ENCODE data around the gene PKIB. TPM values are rescaled to one million over a fixed set of nuclear protein-coding genes. Genes with fewer than 3 reads are reported as not detected.

Gene PKIB
- total and polyA plus RNA-seq, 2 donors (not counting 3 experiments of a cell fraction or from before 2014, with no cell fraction given), result not detected

DNA sequence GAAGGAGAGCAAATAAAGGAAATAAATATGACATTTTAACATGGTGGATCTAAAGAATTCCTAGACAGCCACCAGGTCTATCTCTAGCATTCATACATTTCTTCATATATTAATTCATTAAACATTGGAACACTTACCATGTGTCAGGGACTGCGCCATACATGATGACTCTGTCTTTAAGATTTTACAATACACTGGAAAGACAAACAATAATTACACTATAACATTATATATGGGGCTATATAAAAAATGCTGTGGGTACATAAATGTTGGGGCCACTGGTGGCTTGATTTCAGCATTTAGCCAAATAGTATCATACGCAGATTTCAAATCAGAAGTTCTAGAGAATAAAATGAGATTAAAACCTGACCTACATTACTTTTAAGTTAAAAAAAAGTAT, 33.3 kb upstream of the PKIB start:
- Histone ChIP-seq H4K20me1 (replicated peaks; ENCODE audit: control insufficient read depth, extremely low read depth, insufficient read depth, low read length) (no peaks in the 10 kb centered on the region), H3K4me2 (ENCODE audit: insufficient read depth, low read length) (no peak overlapping the region), H3K4me1 (ENCODE audit: control insufficient read depth, extremely low read depth, insufficient read depth, low read length) (no peaks in the 10 kb centered on the region), H3K9ac (replicated peaks; ENCODE audit: extremely low read depth, insufficient read depth, low read length) (no peak overlapping the region), H3K9me3 (replicated peaks; ENCODE audit: control insufficient read depth, insufficient read depth, low read length) (no peaks in the 10 kb centered on the region), H2AFZ (ENCODE audit: low read depth, low read length) (no peak overlapping the region), H3K27me3 (ENCODE audit: control insufficient read depth in 2 of 2, insufficient read depth in 2 of 2, low read length in 2 of 2) (no peaks in the 10 kb centered on the region), H3K27ac (ENCODE audit: insufficient read depth, low read depth, low read length) (no peak overlapping the region), H3K36me3 (ENCODE audit: control insufficient read depth in 2 of 2, extremely low read depth in 1 of 2, insufficient read depth in 2 of 2, low read length in 2 of 2) (no peaks in the 10 kb centered on the region), H3K4me3 (replicated peaks in 1 of 3; ENCODE audit: insufficient read depth in 1 of 3, low read depth in 1 of 3, low read length in 3 of 3) (no peak overlapping the region), H3K79me2 (ENCODE audit: control insufficient read depth, insufficient read depth, low read length) (no peaks in the 10 kb centered on the region), H3K9me1 (replicated peaks; ENCODE audit: control insufficient read depth, extremely low read depth, insufficient read depth, low read length) (no peaks in the 10 kb centered on the region)
- TF ChIP-seq MYC (IDR thresholded peaks at IDR 0.05; ENCODE audit: low read depth, low read length), result no peak
- no peak for TF ChIP-seq GATA2 (IDR thresholded peaks at IDR 0.05; ENCODE audit: insufficient read depth, insufficient read length, low read depth, low read length)
- TF ChIP-seq MAX (IDR thresholded peaks at IDR 0.05; ENCODE audit: insufficient read depth, insufficient read length), result no peak
- TF ChIP-seq JUN (IDR thresholded peaks at IDR 0.05; ENCODE audit: borderline replicate concordance, insufficient read depth, insufficient read length, low read depth), result no peak
- TF ChIP-seq POLR2A (IDR thresholded peaks at IDR 0.05; ENCODE audit: low read depth, low read length), result no peak
- no peak for TF ChIP-seq FOS (IDR thresholded peaks at IDR 0.05; ENCODE audit: borderline replicate concordance, insufficient read depth, low read length)
- no TSS peak for BruUV-seq (replicated peaks)
- DNase-seq (ENCODE audit: low read depth, low spot score), result no peak
- intact Hi-C loops (cut with micrococcal nuclease), result no loop called here
- dilution Hi-C loops (cut with MboI; ENCODE audit: extremely low pct_ligation_motif_present, low sequenced_read_pairs), result no loop called here
- FAIRE-seq, result no peak
- ChIA-PET POLR2A (no interaction called here), CTCF (no interaction called here)

- Histone ChIP-seq H3K27me3 (ENCODE audit: control insufficient read depth in 2 of 2, insufficient read depth in 2 of 2, low read length in 2 of 2) (no peaks in the 10 kb centered on the region), H3K27ac (ENCODE audit: insufficient read depth, low read depth, low read length) (no peak overlapping the region), H3K4me2 (ENCODE audit: insufficient read depth, low read length) (no peak overlapping the region), H3K9ac (replicated peaks; ENCODE audit: extremely low read depth, insufficient read depth, low read length) (no peak overlapping the region), H3K4me3 (replicated peaks in 1 of 3; ENCODE audit: insufficient read depth in 1 of 3, low read depth in 1 of 3, low read length in 3 of 3) (no peak overlapping the region), H3K36me3 (ENCODE audit: control insufficient read depth in 2 of 2, extremely low read depth in 1 of 2, insufficient read depth in 2 of 2, low read length in 2 of 2) (no peaks in the 10 kb centered on the region), H3K79me2 (ENCODE audit: control insufficient read depth, insufficient read depth, low read length) (no peaks in the 10 kb centered on the region), H3K9me1 (replicated peaks; ENCODE audit: control insufficient read depth, extremely low read depth, insufficient read depth, low read length) (no peaks in the 10 kb centered on the region), H3K9me3 (replicated peaks; ENCODE audit: control insufficient read depth, insufficient read depth, low read length) (no peaks in the 10 kb centered on the region), H2AFZ (ENCODE audit: low read depth, low read length) (no peak overlapping the region), H4K20me1 (replicated peaks; ENCODE audit: control insufficient read depth, extremely low read depth, insufficient read depth, low read length) (no peaks in the 10 kb centered on the region), H3K4me1 (ENCODE audit: control insufficient read depth, extremely low read depth, insufficient read depth, low read length) (no peaks in the 10 kb centered on the region)
- no TSS peak for BruUV-seq (replicated peaks)
- CTCF ChIA-PET, result no interaction called here
- FAIRE-seq (no peak), DNase-seq (ENCODE audit: low read depth, low spot score) (no peak)
- dilution Hi-C loops (cut with MboI; ENCODE audit: extremely low pct_ligation_motif_present, low sequenced_read_pairs) (no loop called here), intact Hi-C loops (cut with micrococcal nuclease) (no loop called here)
- TF ChIP-seq POLR2AphosphoS5 (IDR thresholded peaks at IDR 0.05; ENCODE audit: insufficient read depth, low read depth, low read length) (no peak), GATA2 (IDR thresholded peaks at IDR 0.05; ENCODE audit: insufficient read depth, insufficient read length, low read depth, low read length) (no peak), EZH2 (IDR thresholded peaks at IDR 0.05; ENCODE audit: borderline replicate concordance, low read depth, low read length, severe bottlenecking) (no peak), FOS (IDR thresholded peaks at IDR 0.05; ENCODE audit: borderline replicate concordance, insufficient read depth, low read length) (no peak), MAX (IDR thresholded peaks at IDR 0.05; ENCODE audit: insufficient read depth, insufficient read length) (no peak), JUN (IDR thresholded peaks at IDR 0.05; ENCODE audit: borderline replicate concordance, insufficient read depth, insufficient read length, low read depth) (no peak)
- TF ChIP-seq, protein P1, sequence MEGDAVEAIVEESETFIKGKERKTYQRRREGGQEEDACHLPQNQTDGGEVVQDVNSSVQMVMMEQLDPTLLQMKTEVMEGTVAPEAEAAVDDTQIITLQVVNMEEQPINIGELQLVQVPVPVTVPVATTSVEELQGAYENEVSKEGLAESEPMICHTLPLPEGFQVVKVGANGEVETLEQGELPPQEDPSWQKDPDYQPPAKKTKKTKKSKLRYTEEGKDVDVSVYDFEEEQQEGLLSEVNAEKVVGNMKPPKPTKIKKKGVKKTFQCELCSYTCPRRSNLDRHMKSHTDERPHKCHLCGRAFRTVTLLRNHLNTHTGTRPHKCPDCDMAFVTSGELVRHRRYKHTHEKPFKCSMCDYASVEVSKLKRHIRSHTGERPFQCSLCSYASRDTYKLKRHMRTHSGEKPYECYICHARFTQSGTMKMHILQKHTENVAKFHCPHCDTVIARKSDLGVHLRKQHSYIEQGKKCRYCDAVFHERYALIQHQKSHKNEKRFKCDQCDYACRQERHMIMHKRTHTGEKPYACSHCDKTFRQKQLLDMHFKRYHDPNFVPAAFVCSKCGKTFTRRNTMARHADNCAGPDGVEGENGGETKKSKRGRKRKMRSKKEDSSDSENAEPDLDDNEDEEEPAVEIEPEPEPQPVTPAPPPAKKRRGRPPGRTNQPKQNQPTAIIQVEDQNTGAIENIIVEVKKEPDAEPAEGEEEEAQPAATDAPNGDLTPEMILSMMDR (IDR thresholded peaks at IDR 0.05; ENCODE audit: extremely low read depth in 1 of 2, insufficient read depth in 1 of 2, low read depth in 1 of 2, low read length in 2 of 2), result no peak
- POLR2A ChIA-PET, result no interaction called here
Measured at GRCh38 chr6:122578961-122579360, 31.2 kb upstream of the PKIB start.

Measured in endothelial cell of umbilical vein (primary cell).